IMR-90 (cell line): ENCODE measurements around the gene ZBTB8OS.

ENCODE experiments used
- BHLHE40 ChIP-seq: fragments of 150-350 bp; IDR thresholded peaks from 2 replicates; pipeline ENCODE4 v1.6.1; 2016; ENCODE audit warnings: mild to moderate bottlenecking, low read depth, low read length
- CEBPB ChIP-seq: IDR thresholded peaks from 2 replicates; pipeline ENCODE4 v1.6.1; 2012; ENCODE audit warnings: low read depth, low read length, improper control_type of control experiment
- CTCF ChIP-seq: conservative IDR thresholded peaks from 2 replicates; pipeline ENCODE4 v1.5.1; 2012; ENCODE audit warnings: mild to moderate bottlenecking, low read depth, low read length, improper control_type of control experiment
- FOS ChIP-seq: fragments of 150-350 bp; IDR thresholded peaks from 2 replicates; pipeline ENCODE4 v1.6.1; 2016; ENCODE audit warnings: low read depth, low read length
- MXI1 ChIP-seq: IDR thresholded peaks from 2 replicates; pipeline ENCODE4 v1.6.1; 2012; ENCODE audit warnings: low read depth, mild to moderate bottlenecking, low read length, moderate library complexity, borderline replicate concordance
- POLR2A ChIP-seq: IDR thresholded peaks from 2 replicates; pipeline ENCODE4 v1.6.1; 2012; ENCODE audit warnings: mild to moderate bottlenecking, low read depth, low read length
- RCOR1 ChIP-seq: IDR thresholded peaks from 2 replicates; pipeline ENCODE4 v1.6.1; 2012; ENCODE audit warnings: mild to moderate bottlenecking, low read length, improper control_type of control experiment; ENCODE audit not compliant: insufficient replicate concordance

GRCh38 chr1:32681999-32682398, 31.6 kb upstream of the ZBTB8OS start:
- no peak for TF ChIP-seq CTCF
- TF ChIP-seq MXI1 = no peak
- TF ChIP-seq BHLHE40 = no peak
- TF ChIP-seq POLR2A = no peak
- no peak for TF ChIP-seq FOS
- no peak for TF ChIP-seq CEBPB
- no peak for TF ChIP-seq RCOR1
